Activated CD8-positive, alpha-beta memory T cell treated with anti-CD3 and anti-CD28 coated beads, Interleukin-2, amount 10 ng/mL, durations not matched to agents 7 days and 5 days (primary cell): ENCODE data around the gene HHATL. TPM values are rescaled to one million over a fixed set of nuclear protein-coding genes. Genes with fewer than 3 reads are reported as not detected.
A peak's percentile ranks its signal among the peaks of the same experiment; 100 is the strongest.

Source experiments
- ATAC-seq: fragments of 150-1000 bp; cut with Tn5 transposase; one replicate; pipeline ENCODE4 v1.10.0; 2021; ENCODE audit warnings: moderate library complexity
- CTCF ChIA-PET: fragments of 350-600 bp; sonication (Branson Sonifier 250); formaldehyde crosslinking; loops from one replicate; lab custom pipeline; 2021; ENCODE audit warnings: antibody characterized with exemption; lab: Charles Lee
- DNase-seq: peaks from one replicate; pipeline ENCODE4 v3.0.0-alpha.2; 2020
- H3K27ac Mint-ChIP-seq: one replicate; pipeline ENCODE4 v1.8.0; 2021; ENCODE audit warnings: mild to moderate bottlenecking, mixed read lengths
- H3K27me3 Mint-ChIP-seq: one replicate; pipeline ENCODE4 v1.8.0; 2021; ENCODE audit warnings: mixed read lengths
- H3K36me3 Mint-ChIP-seq: one replicate; pipeline ENCODE4 v1.8.0; 2021; ENCODE audit warnings: mild to moderate bottlenecking, mixed read lengths
- H3K4me1 Mint-ChIP-seq: one replicate; pipeline ENCODE4 v1.8.0; 2021; ENCODE audit warnings: mixed read lengths
- H3K4me3 Mint-ChIP-seq: one replicate; pipeline ENCODE4 v1.8.0; 2021; ENCODE audit warnings: mild to moderate bottlenecking, moderate library complexity, mixed read lengths
- H3K9me3 Mint-ChIP-seq: one replicate; pipeline ENCODE4 v1.8.0; 2022; ENCODE audit warnings: low read depth, mixed read lengths
- total RNA-seq, 2 experiments: library from RNA; stranded (reverse); gene quantifications; one replicate each; pipeline ENCODE4 v1.2.3, GENCODE V29; 2021

HHATL gene
- total RNA-seq, 2 experiments from 2014 or later = not detected

DNA sequence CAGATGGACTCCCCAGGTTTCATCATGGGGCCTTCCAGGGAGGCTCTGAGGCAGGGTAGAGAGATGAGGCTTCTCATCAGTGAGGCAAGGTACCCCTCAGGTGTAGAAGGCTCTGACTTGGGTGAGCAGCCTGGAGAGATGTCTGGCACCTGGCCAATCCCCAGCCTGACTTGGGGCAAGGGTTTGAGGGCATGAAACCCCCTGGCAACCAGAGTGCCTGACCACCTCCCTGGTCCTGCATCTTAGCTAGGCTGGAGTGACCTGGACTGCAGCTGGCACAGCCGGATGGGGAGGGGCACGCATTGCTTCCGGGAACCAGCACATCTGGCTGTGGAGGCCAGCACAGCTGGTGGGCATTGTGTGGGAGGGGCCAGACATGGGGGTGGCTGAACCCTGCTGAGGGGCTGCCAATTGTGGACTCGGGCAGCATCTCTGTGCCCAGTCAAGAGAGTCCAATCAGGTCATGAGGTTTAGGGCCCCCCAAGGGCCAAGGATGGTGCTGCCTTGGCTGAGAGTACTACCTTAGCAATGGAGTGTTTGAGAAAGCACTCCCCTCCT lies 47.2 kb downstream of the HHATL start:
- H3K36me3 Mint-ChIP-seq = no peaks in the 10 kb centered on the region
- peaks cover 7% of the 10 kb centered on the region for H3K27me3 Mint-ChIP-seq

DNA sequence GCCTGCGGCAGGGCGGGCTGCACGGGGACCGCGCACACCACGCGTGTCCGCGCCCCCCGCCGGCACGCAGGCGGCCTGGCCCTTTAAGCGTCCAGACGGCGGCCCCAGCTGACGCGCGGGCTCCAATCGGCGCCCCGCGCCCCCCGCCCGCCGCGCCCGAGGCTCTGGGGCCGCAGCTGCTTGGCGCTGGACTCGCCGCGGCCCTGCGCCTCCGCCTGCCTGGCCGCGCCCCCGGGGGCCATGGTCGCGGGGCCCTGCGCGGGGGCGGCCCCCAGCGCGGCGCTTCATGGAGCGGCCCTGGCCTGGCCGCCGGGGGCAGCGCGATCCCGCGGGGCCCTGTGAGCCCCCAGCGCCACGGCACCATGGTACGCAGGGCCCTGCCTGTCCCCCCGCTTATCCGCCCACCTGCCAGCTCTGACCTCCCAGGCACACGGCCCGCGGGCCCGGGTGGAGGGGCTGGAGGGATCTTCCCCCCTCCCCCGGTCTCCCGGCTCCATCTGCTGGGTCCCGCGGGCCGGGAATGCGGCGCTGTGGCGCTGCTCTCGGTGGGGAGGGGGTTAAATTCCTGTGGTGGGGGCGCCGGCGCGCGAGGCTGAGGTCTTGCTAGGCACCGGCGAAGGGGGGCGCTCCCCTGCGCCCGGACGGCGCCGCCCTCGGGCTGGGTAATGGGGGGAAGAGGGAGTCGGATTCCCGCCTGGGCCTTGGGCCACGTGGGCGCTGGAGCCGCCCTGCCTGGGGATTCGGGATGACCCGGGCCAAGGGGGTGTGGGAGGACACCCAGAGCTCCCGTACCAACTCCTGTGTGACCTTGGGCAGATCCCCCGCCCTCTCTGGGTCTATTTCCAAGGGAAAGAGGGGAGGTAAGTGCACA lies 48.0 kb downstream of the HHATL start:
- no peak overlapping the region for H3K4me3 Mint-ChIP-seq
- DNase-seq (no peak), ATAC-seq (peak; percentile 34)
- CTCF ChIA-PET = interaction anchor here (0.7 to 1.5 kb wide), 3 partner anchors 19 to 225 kb away, joined by 3 read pairs; no protein-coding TSS in a partner anchor
- no peak overlapping the region for H3K27ac Mint-ChIP-seq
- peaks cover 19% of the 10 kb centered on the region for H3K4me1 Mint-ChIP-seq
- peaks cover 7% of the 10 kb centered on the region for H3K27me3 Mint-ChIP-seq
- H3K36me3 Mint-ChIP-seq = no peaks in the 10 kb centered on the region
- H3K9me3 Mint-ChIP-seq = no peaks in the 10 kb centered on the region

More for the DNA sequence above, 47.2 kb downstream of the HHATL start:
- Mint-ChIP-seq H3K4me3 (no peak overlapping the region), H3K9me3 (no peaks in the 10 kb centered on the region), H3K27ac (no peak overlapping the region), H3K4me1 (peaks cover 19% of the 10 kb centered on the region)
- DNase-seq (peak; percentile 40), ATAC-seq (no peak)
- CTCF ChIA-PET = no interaction called here

DNA sequence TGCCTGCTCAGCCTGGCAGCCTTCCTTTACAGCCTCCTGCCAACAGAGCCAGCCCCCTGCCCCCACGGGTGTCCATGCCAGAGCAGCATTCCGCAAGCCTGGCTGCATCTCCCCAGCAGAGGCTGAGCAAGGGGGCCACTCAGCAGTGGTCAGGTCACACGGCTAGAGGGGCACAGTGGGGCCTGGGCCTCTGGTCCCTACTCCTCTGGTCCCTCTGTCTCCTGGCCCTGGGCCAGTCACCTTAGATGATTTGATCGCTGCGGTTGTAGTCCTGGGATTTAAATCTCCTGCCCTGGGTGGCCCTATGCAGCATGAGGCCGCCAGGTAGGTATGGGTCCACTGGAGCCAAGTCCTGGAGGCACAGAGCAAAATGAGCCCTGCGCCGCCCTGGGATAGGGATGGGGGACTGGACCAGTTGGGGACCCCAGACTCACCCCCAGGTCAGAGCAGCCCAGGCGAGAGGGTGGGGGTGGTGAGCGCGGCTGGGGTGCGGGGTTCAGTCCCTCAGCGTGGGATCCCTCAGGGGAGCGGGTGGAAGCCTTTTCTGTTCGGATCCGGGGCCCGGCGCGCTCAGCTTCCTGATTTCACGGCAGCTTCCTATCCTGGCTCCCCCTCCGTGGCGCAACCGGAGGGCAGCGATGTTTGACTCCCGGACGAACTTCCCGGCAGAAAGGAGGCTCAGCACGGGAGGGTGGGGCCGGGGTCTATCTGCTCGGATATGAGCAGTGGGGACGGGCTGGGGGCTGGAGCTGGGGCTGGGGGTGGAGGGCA lies 48.9 kb downstream of the HHATL start, which contains the start of gene ZBTB47:
Gene ZBTB47, plus strand, starts transcription at position 138 of the 771 bp plus-strand sequence. CDS start 4,659 bp downstream, outside the sequence.
- ATAC-seq (no peak), DNase-seq (peak; percentile 40)
- Mint-ChIP-seq H3K36me3 (no peaks in the 10 kb centered on the region), H3K9me3 (no peaks in the 10 kb centered on the region), H3K4me3 (peak within 1 kb of the TSS; percentile 65), H3K27me3 (peaks cover 7% of the 10 kb centered on the region), H3K27ac (peak within 1 kb of the TSS; percentile 76), H3K4me1 (peaks cover 19% of the 10 kb centered on the region)
- CTCF ChIA-PET = interaction anchor here (0.7 to 1.5 kb wide), 3 partner anchors 18 to 226 kb away, joined by 3 read pairs; no protein-coding TSS in a partner anchor

DNA sequence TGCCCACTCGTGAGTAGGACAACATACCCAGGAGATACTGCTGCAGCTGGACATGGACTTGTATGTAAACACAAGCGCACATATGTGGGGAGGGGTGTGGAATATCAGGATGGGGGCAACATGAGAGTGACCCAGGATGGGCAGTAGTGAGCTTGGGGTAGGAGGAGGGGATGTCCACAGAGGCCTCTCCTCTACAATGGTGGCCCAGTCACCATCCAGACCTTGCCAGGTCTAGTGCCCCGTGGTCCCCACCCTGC lies 49.4 kb downstream of the HHATL start:
- H3K4me1 Mint-ChIP-seq = peaks cover 19% of the 10 kb centered on the region
- peak overlapping the region; percentile 76 for H3K27ac Mint-ChIP-seq
- no peaks in the 10 kb centered on the region for H3K36me3 Mint-ChIP-seq
- CTCF ChIA-PET = interaction anchor here (1.5 kb wide), 1 partner anchor 17 kb away, joined by 3 read pairs; no protein-coding TSS in a partner anchor
- H3K27me3 Mint-ChIP-seq = peaks cover 7% of the 10 kb centered on the region
- DNase-seq = no peak
- ATAC-seq = no peak
- H3K4me3 Mint-ChIP-seq = peak overlapping the region; percentile 65
- no peaks in the 10 kb centered on the region for H3K9me3 Mint-ChIP-seq

DNA sequence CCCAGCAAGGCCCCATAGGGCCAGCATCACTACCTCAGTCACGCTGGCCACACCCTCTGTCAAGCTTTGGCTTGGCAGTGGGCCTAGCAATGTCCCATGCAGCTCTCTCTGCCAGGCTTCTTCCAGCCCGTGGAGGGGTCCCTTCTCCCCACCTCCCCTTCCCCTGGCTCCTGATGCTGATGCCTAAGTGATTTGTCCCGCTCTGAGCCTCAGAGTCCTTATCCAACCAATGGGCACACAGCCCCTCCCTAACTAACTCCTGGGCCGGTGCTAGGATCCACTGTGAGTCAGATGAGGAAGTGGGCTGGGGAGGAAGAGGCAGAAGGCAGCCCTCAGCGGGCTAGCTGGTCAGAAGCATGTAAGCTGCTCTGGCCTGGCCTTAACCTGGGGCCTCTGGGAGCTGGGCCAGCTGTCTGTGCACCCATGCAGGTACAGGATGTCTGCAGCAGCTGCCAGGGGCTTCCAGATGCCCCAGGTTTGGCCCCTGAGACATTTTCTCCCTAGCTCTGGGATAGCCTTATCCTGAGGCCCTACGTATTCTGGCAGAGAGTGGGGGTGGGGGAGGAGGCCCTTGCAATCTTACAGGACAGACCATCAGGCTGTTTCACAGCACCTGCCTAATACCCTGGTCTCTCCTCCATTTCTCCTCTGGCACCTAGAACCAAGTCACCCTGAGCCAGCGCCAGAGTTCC lies 49.8 kb downstream of the HHATL start:
- peaks cover 7% of the 10 kb centered on the region for H3K27me3 Mint-ChIP-seq

DNA sequence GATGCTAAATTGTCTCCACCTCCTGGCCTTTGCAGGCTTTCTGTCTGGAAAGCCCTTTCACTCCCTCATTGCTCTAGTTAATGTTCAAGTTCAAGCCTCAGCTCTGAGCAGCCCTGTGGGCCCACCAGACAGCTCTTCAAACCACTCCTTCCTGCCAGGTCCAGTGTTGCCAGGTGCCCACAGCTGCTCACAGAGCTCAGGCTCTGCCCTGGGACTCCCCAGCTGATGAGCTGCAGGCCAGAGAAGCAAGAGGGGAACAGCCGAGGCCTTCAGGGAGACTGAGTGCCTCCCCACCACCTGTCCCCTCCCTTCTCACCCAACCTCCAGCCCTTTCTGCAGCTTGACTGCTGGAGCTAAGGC lies 50.4 kb downstream of the HHATL start:
- no peak for ATAC-seq
- no peak overlapping the region for H3K4me3 Mint-ChIP-seq
- H3K27me3 Mint-ChIP-seq = peaks cover 7% of the 10 kb centered on the region
- H3K4me1 Mint-ChIP-seq = peaks cover 19% of the 10 kb centered on the region
- no peaks in the 10 kb centered on the region for H3K9me3 Mint-ChIP-seq
- H3K27ac Mint-ChIP-seq = peak overlapping the region; percentile 76
- H3K36me3 Mint-ChIP-seq = peaks cover 6% of the 10 kb centered on the region
- peak; percentile 39 for DNase-seq
- CTCF ChIA-PET = interaction anchor here (0.9 to 1.3 kb wide), 3 partner anchors 93 to 118 kb away, joined by 3 to 6 read pairs (median 4); no protein-coding TSS in a partner anchor

More for the DNA sequence above, 49.8 kb downstream of the HHATL start:
- Mint-ChIP-seq H3K27ac (peak overlapping the region; percentile 76), H3K4me1 (peaks cover 19% of the 10 kb centered on the region), H3K36me3 (peaks cover 4% of the 10 kb centered on the region), H3K9me3 (no peaks in the 10 kb centered on the region), H3K4me3 (peak overlapping the region; percentile 65)
- CTCF ChIA-PET = interaction anchor here (1.2 to 1.5 kb wide), 3 partner anchors 17 to 117 kb away, joined by 3 to 6 read pairs (median 3); no protein-coding TSS in a partner anchor
- DNase-seq (peak; percentile 50), ATAC-seq (peak; percentile 48)

DNA sequence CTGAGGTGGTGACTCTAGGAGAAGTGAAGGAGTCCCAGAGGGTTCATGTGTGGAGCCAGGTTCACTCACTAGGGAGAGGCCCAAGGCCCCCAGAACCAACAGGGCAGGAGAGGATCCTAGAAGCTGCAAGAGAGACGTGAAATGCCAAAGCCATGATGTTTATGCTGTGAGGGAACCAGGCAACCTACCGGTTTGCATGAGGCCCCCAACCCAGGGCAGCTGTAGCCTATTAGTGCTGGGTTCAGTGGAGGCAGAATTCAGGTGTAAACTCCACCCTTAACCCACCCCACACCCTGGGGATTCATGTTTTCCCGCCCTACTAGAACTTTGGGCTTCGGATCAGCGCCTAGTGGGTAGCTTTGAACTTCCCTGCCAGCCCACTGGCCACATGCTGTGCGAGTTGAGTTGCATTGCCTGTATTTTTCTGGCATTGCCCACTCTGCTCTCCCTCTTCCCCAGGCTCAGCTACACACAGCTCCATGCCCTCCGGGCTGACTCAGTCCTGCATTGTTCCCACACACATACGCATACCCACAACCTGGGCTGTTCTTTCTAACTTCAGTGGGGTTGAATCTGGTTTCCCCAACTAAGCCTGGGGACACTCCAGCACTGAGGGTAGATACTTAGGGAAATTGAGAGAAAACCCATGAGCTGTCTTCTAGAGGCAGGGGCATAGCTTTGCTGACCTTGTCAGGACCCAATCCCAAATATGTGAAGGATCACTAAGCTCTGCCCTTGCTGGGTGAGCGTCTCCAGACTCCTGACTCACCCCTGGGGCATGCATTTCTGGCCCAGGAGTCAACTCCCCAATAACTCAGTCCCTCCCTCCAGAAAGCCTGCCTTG lies 51.1 kb downstream of the HHATL start:
- no peak for DNase-seq
- Mint-ChIP-seq H3K4me1 (peaks cover 19% of the 10 kb centered on the region), H3K4me3 (no peak overlapping the region), H3K27me3 (peaks cover 7% of the 10 kb centered on the region), H3K27ac (peak overlapping the region; percentile 22), H3K9me3 (no peaks in the 10 kb centered on the region), H3K36me3 (peaks cover 12% of the 10 kb centered on the region)
- ATAC-seq = no peak
- CTCF ChIA-PET = interaction anchor here (0.9 to 1.7 kb wide), 4 partner anchors 9 to 118 kb away, joined by 3 to 6 read pairs (median 4); no protein-coding TSS in a partner anchor

DNA sequence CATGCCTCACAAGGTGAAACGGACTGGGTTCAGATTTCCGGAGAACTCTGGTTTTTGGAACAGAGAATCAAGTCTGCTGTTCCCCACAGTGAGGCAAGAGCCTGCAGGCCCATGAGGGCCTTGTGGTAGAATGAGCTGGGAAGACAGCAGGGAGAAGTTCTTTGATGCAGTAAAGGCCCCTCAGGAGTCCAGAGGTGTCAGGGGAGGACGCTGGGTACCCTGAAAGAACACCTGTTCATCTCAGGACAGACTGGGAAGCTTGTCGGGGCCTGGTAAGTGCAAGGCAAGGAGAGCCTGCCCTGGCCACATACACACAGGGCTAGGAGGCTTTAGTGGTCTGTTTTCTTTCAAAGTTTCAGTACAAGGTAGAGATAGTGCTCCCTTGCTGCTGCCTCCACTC lies 52.8 kb downstream of the HHATL start:
- no peaks in the 10 kb centered on the region for H3K9me3 Mint-ChIP-seq
- H3K4me1 Mint-ChIP-seq = peaks cover 19% of the 10 kb centered on the region
- peaks cover 19% of the 10 kb centered on the region for H3K36me3 Mint-ChIP-seq
- CTCF ChIA-PET = no interaction called here
- peak overlapping the region; percentile 40 for H3K27ac Mint-ChIP-seq
- no peak for DNase-seq
- ATAC-seq = no peak
- no peak overlapping the region for H3K4me3 Mint-ChIP-seq
- H3K27me3 Mint-ChIP-seq = peaks cover 2% of the 10 kb centered on the region

DNA sequence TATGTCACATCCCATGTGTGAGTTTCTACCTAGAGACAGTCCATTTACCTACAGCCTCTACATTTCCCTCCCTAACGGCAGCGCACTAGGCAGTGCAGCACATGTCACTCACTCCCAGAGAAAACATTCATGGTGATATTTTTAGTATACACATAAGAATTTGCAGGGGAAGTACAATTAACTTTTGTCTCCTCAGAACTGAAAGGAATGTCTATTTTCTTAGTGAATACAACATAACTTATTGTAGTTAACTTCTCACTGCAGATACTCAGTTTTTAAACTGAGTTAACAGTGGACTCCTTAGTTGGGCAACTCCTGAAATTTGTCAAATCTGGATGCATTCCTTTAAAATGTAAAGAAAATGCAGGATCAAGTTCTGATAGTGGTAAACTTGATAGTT lies 53.6 kb downstream of the HHATL start:
- peaks cover 2% of the 10 kb centered on the region for H3K27me3 Mint-ChIP-seq
- peaks cover 19% of the 10 kb centered on the region for H3K4me1 Mint-ChIP-seq
- no peak overlapping the region for H3K4me3 Mint-ChIP-seq
- no peaks in the 10 kb centered on the region for H3K9me3 Mint-ChIP-seq
- DNase-seq = no peak
- H3K27ac Mint-ChIP-seq = no peak overlapping the region
- peaks cover 24% of the 10 kb centered on the region for H3K36me3 Mint-ChIP-seq
- CTCF ChIA-PET = no interaction called here
- ATAC-seq = no peak

DNA sequence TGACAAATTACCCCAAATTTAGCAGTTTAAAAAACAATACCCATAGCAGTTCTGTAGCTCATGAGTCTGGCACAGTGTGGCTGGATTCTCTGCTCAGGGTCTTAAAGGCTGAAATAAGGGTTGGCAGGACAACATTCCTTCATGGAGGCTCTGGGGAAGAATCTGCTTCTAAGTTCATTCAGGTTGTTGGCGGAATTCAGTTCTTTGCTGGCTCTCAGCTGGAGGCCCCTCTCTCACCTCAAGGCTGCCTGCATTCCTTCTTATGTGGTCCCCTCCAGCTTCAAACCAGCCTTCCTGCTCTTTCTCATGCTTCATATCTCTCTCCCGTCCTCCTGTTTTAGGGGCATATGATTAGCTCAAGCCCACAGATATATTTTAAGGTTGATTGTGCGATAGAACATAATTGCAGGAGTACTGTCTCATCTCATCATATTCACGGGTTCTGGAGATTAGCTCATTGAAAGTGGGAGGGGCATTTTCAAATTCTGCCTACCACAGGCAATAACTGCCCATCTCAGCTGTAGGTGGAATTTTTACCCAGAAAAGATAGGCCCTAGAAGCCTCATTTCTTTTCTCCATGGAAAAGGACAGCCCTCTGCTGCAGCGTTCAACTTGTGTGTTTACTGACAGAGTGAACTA lies 54.7 kb downstream of the HHATL start:
- Mint-ChIP-seq H3K4me1 (peaks cover 12% of the 10 kb centered on the region), H3K4me3 (no peak overlapping the region), H3K36me3 (peaks cover 31% of the 10 kb centered on the region), H3K27me3 (no peaks in the 10 kb centered on the region), H3K27ac (no peak overlapping the region), H3K9me3 (no peaks in the 10 kb centered on the region)
- no peak for DNase-seq
- CTCF ChIA-PET = interaction anchor here (2.0 kb wide), 1 partner anchor 12 kb away, joined by 5 read pairs; no protein-coding TSS in a partner anchor
- no peak for ATAC-seq
